A673 (cell line): ENCODE results near the gene DNAI1. TPM values are rescaled to one million over a fixed set of nuclear protein-coding genes. Genes with fewer than 3 reads are reported as not detected.

ENCODE experiments used
- BruUV-seq: library from RNA; stranded (reverse); fragments of 400-500 nt; replicated peaks from 2 replicates; lab custom pipeline; 2021; lab: Mats Ljungman, UMichigan
- CTCF ChIA-PET: fragments of 300-600 bp; sonication (Branson Sonifier 250); formaldehyde crosslinking; loops from one replicate; lab custom pipeline; 2022; ENCODE audit warnings: antibody characterized with exemption; lab: Charles Lee
- POLR2A ChIA-PET: fragments of 300-600 bp; sonication (Branson Sonifier 250); formaldehyde crosslinking; loops from one replicate; lab custom pipeline; 2022; ENCODE audit warnings: antibody characterized with exemption; ENCODE audit not compliant: low non-redundant PET; lab: Charles Lee
- DNase-seq: peaks from one replicate; pipeline ENCODE4 v3.0.0-alpha.2; 2015; ENCODE audit warnings: low spot score
- H3K27ac ChIP-seq: fragments of 200-600 bp; sonication (generic); 2 replicates; pipeline ENCODE4 v1.5.1; 2016; ENCODE audit warnings: mixed run types, low read depth, mild to moderate bottlenecking, mixed read lengths, antibody characterized with exemption, low read length; ENCODE audit not compliant: poor library complexity, severe bottlenecking
- H3K27me3 ChIP-seq: fragments of 200-600 bp; sonication (generic); replicated peaks from 2 replicates; pipeline ENCODE4 v1.6.1; 2017; ENCODE audit warnings: mixed run types, low read depth, mild to moderate bottlenecking, mixed read lengths, antibody characterized with exemption, low read length; ENCODE audit not compliant: insufficient read depth, poor library complexity
- H3K36me3 ChIP-seq: fragments of 200-600 bp; sonication (generic); 2 replicates; pipeline ENCODE4 v1.6.1; 2016; ENCODE audit warnings: mixed run types, mild to moderate bottlenecking, mixed read lengths, antibody characterized with exemption, low read length; ENCODE audit not compliant: insufficient read depth, poor library complexity, severe bottlenecking
- H3K4me1 ChIP-seq: fragments of 200-600 bp; sonication (generic); 2 replicates; pipeline ENCODE4 v1.6.1; 2017; ENCODE audit warnings: mixed run types, mild to moderate bottlenecking, mixed read lengths, antibody characterized with exemption, low read length; ENCODE audit not compliant: insufficient read depth, poor library complexity, severe bottlenecking
- H3K4me3 ChIP-seq: fragments of 200-600 bp; sonication (generic); 2 replicates; pipeline ENCODE4 v1.5.1; 2016; ENCODE audit warnings: low read depth, mixed run types, mild to moderate bottlenecking, mixed read lengths, low read length; ENCODE audit not compliant: poor library complexity, severe bottlenecking
- H3K9me3 ChIP-seq: fragments of 200-600 bp; sonication (generic); 2 replicates; pipeline ENCODE4 v1.6.1; 2016; ENCODE audit warnings: mixed run types, low read depth, mild to moderate bottlenecking, mixed read lengths, antibody characterized with exemption, low read length; ENCODE audit not compliant: poor library complexity, severe bottlenecking
- EZH2 ChIP-seq: fragments of 200-600 bp; sonication (generic); IDR thresholded peaks from 2 replicates; pipeline ENCODE4 v1.6.1; 2017; ENCODE audit warnings: borderline replicate concordance, low read depth, mild to moderate bottlenecking, mixed read lengths, antibody characterized with exemption, low read length; ENCODE audit not compliant: poor library complexity, severe bottlenecking
- intact Hi-C: fragments of 100-400 bp; cut with micrococcal nuclease; formaldehyde crosslinking; loops from one replicate; pipeline ENCODE4 v1.10.0; 2022; ENCODE audit not compliant: unreplicated experiment
- total RNA-seq: library from RNA; stranded (reverse); gene quantifications from 2 replicates; pipeline ENCODE4 v1.2.3, GENCODE V29; 2021
- TF ChIP-seq, protein P1 (sequence below): fragments of 300-800, 200-600 bp; sonication (generic); conservative IDR thresholded peaks from 2 replicates; pipeline ENCODE4 v1.5.1; 2017; ENCODE audit warnings: low read depth, mild to moderate bottlenecking, antibody characterized with exemption, low read length, moderate library complexity, mixed read lengths

The DNAI1 gene
- total RNA-seq, 1 experiment from 2014 or later = not detected

- H3K27ac ChIP-seq = no peak overlapping the region
- POLR2A ChIA-PET = no interaction called here
- no peaks in the 10 kb centered on the region for H3K36me3 ChIP-seq
- no peaks in the 10 kb centered on the region for H3K27me3 ChIP-seq
- no peaks in the 10 kb centered on the region for H3K9me3 ChIP-seq
- H3K4me3 ChIP-seq = no peak overlapping the region
- intact Hi-C loops = no loop called here
- no TSS peak for BruUV-seq
- DNase-seq = no peak
- CTCF ChIA-PET = interaction anchor here (0.5 kb wide), 1 partner anchor 385 kb away, joined by 3 read pairs; no protein-coding TSS in a partner anchor
- no peak for TF ChIP-seq EZH2
- TF ChIP-seq, protein P1, sequence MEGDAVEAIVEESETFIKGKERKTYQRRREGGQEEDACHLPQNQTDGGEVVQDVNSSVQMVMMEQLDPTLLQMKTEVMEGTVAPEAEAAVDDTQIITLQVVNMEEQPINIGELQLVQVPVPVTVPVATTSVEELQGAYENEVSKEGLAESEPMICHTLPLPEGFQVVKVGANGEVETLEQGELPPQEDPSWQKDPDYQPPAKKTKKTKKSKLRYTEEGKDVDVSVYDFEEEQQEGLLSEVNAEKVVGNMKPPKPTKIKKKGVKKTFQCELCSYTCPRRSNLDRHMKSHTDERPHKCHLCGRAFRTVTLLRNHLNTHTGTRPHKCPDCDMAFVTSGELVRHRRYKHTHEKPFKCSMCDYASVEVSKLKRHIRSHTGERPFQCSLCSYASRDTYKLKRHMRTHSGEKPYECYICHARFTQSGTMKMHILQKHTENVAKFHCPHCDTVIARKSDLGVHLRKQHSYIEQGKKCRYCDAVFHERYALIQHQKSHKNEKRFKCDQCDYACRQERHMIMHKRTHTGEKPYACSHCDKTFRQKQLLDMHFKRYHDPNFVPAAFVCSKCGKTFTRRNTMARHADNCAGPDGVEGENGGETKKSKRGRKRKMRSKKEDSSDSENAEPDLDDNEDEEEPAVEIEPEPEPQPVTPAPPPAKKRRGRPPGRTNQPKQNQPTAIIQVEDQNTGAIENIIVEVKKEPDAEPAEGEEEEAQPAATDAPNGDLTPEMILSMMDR = no peak
- H3K4me1 ChIP-seq = peaks cover 20% of the 10 kb centered on the region
Measured at GRCh38 chr9:34459356-34459755, 751 bp downstream of the DNAI1 start.

- Histone ChIP-seq H3K9me3 (no peaks in the 10 kb centered on the region), H3K4me1 (peaks cover 14% of the 10 kb centered on the region), H3K27ac (no peak overlapping the region), H3K27me3 (no peaks in the 10 kb centered on the region), H3K4me3 (no peak overlapping the region), H3K36me3 (no peaks in the 10 kb centered on the region)
- no TSS peak for BruUV-seq
- intact Hi-C loops = no loop called here
- TF ChIP-seq, protein P1 = no peak
- TF ChIP-seq EZH2 = no peak
- ChIA-PET POLR2A (interaction anchor here (0.5 kb wide), 1 partner anchor 101 kb away, joined by 5 read pairs; no protein-coding TSS in a partner anchor), CTCF (interaction anchor here (0.5 kb wide), 1 partner anchor 386 kb away, joined by 3 read pairs; no protein-coding TSS in a partner anchor)
- no peak for DNase-seq
Measured at GRCh38 chr9:34459941-34460340, 1.3 kb downstream of the DNAI1 start.

DNA sequence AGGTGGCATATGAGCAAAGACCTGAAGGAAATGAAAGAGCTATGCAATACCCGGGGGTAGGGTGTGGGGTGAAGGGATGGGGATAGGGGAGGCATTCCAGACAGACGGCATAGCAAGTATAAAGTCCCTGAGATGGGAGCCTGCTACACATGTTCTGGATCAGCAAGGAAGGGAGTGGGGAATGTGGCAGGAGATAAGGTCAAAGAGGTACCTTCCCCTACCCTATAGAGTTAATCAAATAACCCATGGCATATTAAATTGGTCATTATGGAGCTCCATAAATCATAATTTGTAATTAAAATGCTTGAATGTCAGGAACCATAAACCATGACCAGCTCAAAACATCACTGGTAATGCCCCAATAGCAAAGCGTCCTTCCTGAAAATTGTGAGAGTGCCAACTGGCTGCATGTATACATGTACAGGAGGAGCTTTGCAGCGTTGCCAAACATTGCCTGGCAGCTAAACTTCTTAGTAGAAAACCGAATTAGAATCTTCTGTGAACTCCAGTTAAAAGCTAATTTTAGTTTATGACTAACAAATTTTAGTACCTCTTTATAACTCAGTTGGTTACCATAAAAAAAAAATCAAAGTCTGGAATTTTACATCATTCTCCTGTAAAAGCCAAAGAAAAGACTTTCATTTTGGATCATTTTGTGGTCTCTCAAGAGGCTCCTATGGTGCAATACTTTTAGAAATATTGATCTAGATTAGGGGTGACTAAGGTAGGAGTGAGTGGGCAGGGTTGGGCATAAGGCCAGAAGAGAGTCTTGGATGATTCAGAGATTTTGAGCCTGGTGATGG, 4.7 kb downstream of the DNAI1 start:
- no peaks in the 10 kb centered on the region for H3K36me3 ChIP-seq
- POLR2A ChIA-PET = no interaction called here
- CTCF ChIA-PET = no interaction called here
- H3K27ac ChIP-seq = no peak overlapping the region
- no peaks in the 10 kb centered on the region for H3K27me3 ChIP-seq
- no peak overlapping the region for H3K4me3 ChIP-seq
- no peak for DNase-seq
- intact Hi-C loops = no loop called here
- H3K9me3 ChIP-seq = no peaks in the 10 kb centered on the region
- H3K4me1 ChIP-seq = peaks cover 6% of the 10 kb centered on the region
- TF ChIP-seq, protein P1 = no peak
- no peak for TF ChIP-seq EZH2
- BruUV-seq = no TSS peak
